ENCODE measurements around the gene ABHD17C. TPM values are rescaled to one million over a fixed set of nuclear protein-coding genes. Genes with fewer than 3 reads are reported as not detected.
"Not testable (repeated sequence)": the region's sequence is repeated elsewhere in the genome, so short reads cannot be mapped to it uniquely, and the experiment has no call there.

Gene ABHD17C
- total RNA-seq (2014; rRNA removed; shearing (Covaris generic)): 0.08 and 0.47 TPM in 2 replicates
- 0.70 and 0.81 TPM in 2 replicates for total RNA-seq (2022)
- Bru-seq, nascent RNA: percentile 23 among the genes with signal in this experiment
- percentile 17 among the genes with signal in this experiment for BruChase-seq, experiment 1, labeled RNA remaining after a 6-hour chase
- percentile 21 among the genes with signal in this experiment for BruChase-seq, experiment 2, labeled RNA remaining after a 2-hour chase
- long read RNA-seq, partial matches to known transcripts: 0 of 2 reads
- long read RNA-seq, other reads (novel, unspliced or antisense): 0 of 2 reads

GRCh38 chr15:80695099-80695910, at the start of gene ABHD17C:
Gene ABHD17C (plus strand): TSS chr15:80695310. CDS start chr15:80695430, 120 bp downstream.
- intact Hi-C loops (cut with micrococcal nuclease; ENCODE audit: unreplicated experiment): no loop called here
- Histone ChIP-seq H3K4me1 (ENCODE audit: insufficient read depth, low read length, poor library complexity, severe bottlenecking) (peaks cover 6% of the 10 kb centered on the region), H3K4me3 (ENCODE audit: low read depth, low read length, poor library complexity, severe bottlenecking) (peak within 1 kb of the TSS; percentile 74), H3K9me2 (ENCODE audit: insufficient read depth, low read length) (no peaks in the 10 kb centered on the region), H2AFZ (ENCODE audit: low read length) (peak within 1 kb of the TSS; percentile 96), H4K20me1 (ENCODE audit: insufficient read depth, low read length) (no peaks in the 10 kb centered on the region), H3K36me3 (ENCODE audit: insufficient read depth, low read length) (no peaks in the 10 kb centered on the region), H3K4me2 (ENCODE audit: low read length) (peak within 1 kb of the TSS; percentile 79), H3K9me3 (ENCODE audit: low read length) (no peaks in the 10 kb centered on the region), H3K27ac (ENCODE audit: low read depth, low read length, poor library complexity, severe bottlenecking) (no peak within 1 kb of the TSS), H3K79me2 (ENCODE audit: insufficient read depth, low read depth, low read length) (no peaks in the 10 kb centered on the region)
- TF ChIP-seq EZH2phosphoT487 (IDR thresholded peaks at IDR 0.05; ENCODE audit: borderline replicate concordance, low read depth, low read length) (no peak), CTCF (conservative IDR thresholded peaks at IDR 0.05; ENCODE audit: low read length) (no peak)
- peak; percentile 48 for DNase-seq (ENCODE audit: low spot score)
- POLR2A ChIA-PET: no interaction called here
- CTCF ChIA-PET (ENCODE audit: unreplicated experiment): no interaction called here
- no TSS peak for BruUV-seq (replicated peaks)

GRCh38 chr15:80645494-80646065, 49.5 kb upstream of the ABHD17C start:
- ChIA-PET CTCF (ENCODE audit: unreplicated experiment) (no interaction called here), POLR2A (interaction anchor here (0.6 to 1.3 kb wide), 2 partner anchors 15 to 240 kb away, joined by 3 to 4 read pairs; no protein-coding TSS in a partner anchor)
- no peak for TF ChIP-seq EZH2phosphoT487 (IDR thresholded peaks at IDR 0.05; ENCODE audit: borderline replicate concordance, low read depth, low read length)
- no peak for TF ChIP-seq CTCF (conservative IDR thresholded peaks at IDR 0.05; ENCODE audit: low read length)
- H3K4me3 ChIP-seq (ENCODE audit: low read depth, low read length, poor library complexity, severe bottlenecking): no peak overlapping the region
- H3K9me2 ChIP-seq (ENCODE audit: insufficient read depth, low read length): no peaks in the 10 kb centered on the region
- no peaks in the 10 kb centered on the region for H3K4me1 ChIP-seq (ENCODE audit: insufficient read depth, low read length, poor library complexity, severe bottlenecking)
- H3K4me2 ChIP-seq (ENCODE audit: low read length): no peak overlapping the region
- DNase-seq (ENCODE audit: low spot score): no peak
- no peaks in the 10 kb centered on the region for H4K20me1 ChIP-seq (ENCODE audit: insufficient read depth, low read length)
- no peak overlapping the region for H3K27ac ChIP-seq (ENCODE audit: low read depth, low read length, poor library complexity, severe bottlenecking)
- no peak overlapping the region for H2AFZ ChIP-seq (ENCODE audit: low read length)
- no peaks in the 10 kb centered on the region for H3K36me3 ChIP-seq (ENCODE audit: insufficient read depth, low read length)
- intact Hi-C loops (cut with micrococcal nuclease; ENCODE audit: unreplicated experiment): no loop called here
- BruUV-seq (replicated peaks): no TSS peak
- no peaks in the 10 kb centered on the region for H3K9me3 ChIP-seq (ENCODE audit: low read length)
- H3K79me2 ChIP-seq (ENCODE audit: insufficient read depth, low read depth, low read length): no peaks in the 10 kb centered on the region

- H3K9me2 ChIP-seq (ENCODE audit: insufficient read depth, low read length); intact Hi-C loops (cut with micrococcal nuclease; ENCODE audit: unreplicated experiment); H2AFZ ChIP-seq (ENCODE audit: low read length); H3K27ac ChIP-seq (ENCODE audit: low read depth, low read length, poor library complexity, severe bottlenecking); H3K36me3 ChIP-seq (ENCODE audit: insufficient read depth, low read length); H4K20me1 ChIP-seq (ENCODE audit: insufficient read depth, low read length); H3K4me1 ChIP-seq (ENCODE audit: insufficient read depth, low read length, poor library complexity, severe bottlenecking); H3K79me2 ChIP-seq (ENCODE audit: insufficient read depth, low read depth, low read length); DNase-seq (ENCODE audit: low spot score); CTCF ChIA-PET (ENCODE audit: unreplicated experiment); BruUV-seq (replicated peaks); POLR2A ChIA-PET; H3K9me3 ChIP-seq (ENCODE audit: low read length); H3K4me2 ChIP-seq (ENCODE audit: low read length); H3K4me3 ChIP-seq (ENCODE audit: low read depth, low read length, poor library complexity, severe bottlenecking): not testable (repeated sequence)
These were observed 47.7 kb upstream of the ABHD17C start for GRCh38 chr15:80647424-80647823.
